Endothelial cell of hepatic sinusoid (primary cell): Measurements from ENCODE around the gene RAB11FIP4.

ENCODE experiments used
- in situ Hi-C: cut with HindIII; loops from 2 replicates; pipeline ENCODE4 v1.10.0; 2017; ENCODE audit warnings: low sequenced_read_pairs

RAB11FIP4 gene

GRCh38 chr17:31494259-31495021, 103.0 kb downstream of the RAB11FIP4 start:
- in situ Hi-C loops: loop anchor here (5.0 kb wide), 1 partner anchor 57 kb away; no protein-coding TSS in a partner anchor

DNA sequence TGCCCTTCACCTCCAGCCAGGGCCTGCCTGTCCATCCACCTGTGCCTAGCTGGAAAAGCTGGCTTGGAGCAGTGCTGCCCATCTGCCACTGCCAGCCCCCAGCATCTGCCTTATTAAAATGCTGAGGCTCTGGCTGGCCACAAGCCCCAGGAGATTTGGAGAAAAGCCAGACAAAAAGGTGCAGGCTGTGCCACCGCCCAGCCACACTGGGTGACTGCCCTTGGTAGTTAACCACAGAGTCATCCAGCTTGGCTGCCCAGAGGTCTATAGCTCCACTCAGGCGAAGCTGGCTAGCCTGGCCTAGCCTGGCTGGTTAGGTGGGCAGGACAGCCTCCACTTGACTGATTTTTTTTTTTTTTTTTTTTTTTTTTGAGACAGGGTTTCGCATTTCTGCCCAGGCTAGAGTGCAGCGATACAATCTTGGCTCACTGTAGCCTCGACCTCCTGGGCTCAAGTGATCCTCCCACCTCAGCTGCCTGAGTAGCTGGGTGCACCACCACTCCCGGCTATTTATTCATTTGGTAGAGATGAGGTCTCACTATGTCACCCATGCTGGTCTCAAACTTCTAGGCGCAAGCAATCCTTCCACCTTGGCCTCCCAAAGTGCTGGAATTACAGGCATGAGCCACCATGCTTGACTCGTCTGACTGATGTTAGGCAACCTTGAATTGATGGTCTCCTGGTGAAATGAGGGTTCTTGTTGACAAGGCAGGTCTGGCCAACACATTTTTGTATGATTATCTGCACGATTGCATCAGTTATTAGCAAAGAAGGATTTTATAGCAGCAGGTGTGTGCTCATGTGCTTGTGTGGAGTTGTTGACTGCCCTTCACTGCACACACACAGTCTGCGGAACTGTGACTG, 103.8 kb downstream of the RAB11FIP4 start:
- in situ Hi-C loops: loop anchor here (5.0 kb wide), 1 partner anchor 58 kb away; no protein-coding TSS in a partner anchor

DNA sequence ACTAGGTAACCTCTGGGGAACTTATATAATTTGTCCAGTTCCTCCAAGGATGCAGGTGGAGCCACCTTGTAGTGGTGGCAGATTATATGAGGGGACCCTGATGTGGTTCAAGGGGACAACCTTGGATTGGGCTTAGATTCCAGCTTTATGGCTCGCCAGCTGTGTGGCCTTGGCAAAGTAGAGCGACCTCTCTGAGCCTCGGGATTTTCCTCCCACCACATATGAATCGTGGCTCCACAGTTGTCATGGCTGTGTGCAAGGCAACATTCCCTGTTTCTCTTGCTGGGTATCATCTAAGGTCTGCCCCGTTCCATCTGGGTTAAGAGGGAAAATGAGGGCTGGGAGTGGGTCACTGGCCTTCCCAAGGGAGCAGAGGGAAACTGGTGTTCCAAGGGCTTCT, 104.6 kb downstream of the RAB11FIP4 start:
- in situ Hi-C loops: loop anchor here (5.0 kb wide), 1 partner anchor 59 kb away; no protein-coding TSS in a partner anchor

DNA sequence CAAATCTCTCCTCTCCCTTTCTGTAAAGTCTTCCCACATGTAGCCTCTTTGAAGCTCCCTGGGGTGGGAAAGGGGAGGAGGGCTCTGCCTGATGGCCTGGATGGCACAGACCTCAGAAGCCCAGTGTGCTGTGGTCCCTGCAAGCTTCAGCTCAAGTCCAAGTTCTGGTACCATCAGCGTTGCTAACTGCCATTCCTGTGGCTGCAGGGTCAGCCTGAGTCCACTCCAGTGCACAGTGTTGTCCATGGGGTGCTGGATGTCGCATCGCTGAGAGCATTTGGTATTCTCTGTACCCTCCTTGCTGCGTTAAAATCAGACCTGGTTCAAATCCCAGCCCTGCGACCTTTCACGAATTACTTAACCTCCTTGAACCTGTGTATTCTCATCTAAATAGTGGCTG, 105.1 kb downstream of the RAB11FIP4 start:
- in situ Hi-C loops: loop anchor here (5.0 kb wide), 1 partner anchor 59 kb away; no protein-coding TSS in a partner anchor

DNA sequence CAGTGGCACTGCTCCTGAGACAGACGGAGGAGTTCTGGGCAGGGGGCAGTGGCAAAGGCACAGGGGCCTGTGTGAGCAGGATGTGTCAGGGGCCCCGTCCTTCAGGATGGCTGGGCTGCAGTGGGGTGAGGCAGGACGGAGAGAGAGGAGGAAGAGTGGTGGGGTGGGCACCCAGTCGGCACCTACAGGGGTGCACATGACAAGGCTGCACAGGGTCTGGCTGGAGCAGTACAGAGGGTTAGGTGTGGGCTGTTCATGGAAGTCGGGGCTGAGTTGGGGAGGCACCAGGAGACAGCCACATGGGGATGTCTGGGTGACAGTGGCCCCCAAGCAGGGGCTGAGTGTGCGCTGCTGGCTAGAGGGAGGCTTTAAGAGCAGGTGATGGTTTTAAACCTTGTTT, 106.0 kb downstream of the RAB11FIP4 start:
- in situ Hi-C loops: loop anchor here (5.0 kb wide), 1 partner anchor 60 kb away; no protein-coding TSS in a partner anchor

DNA sequence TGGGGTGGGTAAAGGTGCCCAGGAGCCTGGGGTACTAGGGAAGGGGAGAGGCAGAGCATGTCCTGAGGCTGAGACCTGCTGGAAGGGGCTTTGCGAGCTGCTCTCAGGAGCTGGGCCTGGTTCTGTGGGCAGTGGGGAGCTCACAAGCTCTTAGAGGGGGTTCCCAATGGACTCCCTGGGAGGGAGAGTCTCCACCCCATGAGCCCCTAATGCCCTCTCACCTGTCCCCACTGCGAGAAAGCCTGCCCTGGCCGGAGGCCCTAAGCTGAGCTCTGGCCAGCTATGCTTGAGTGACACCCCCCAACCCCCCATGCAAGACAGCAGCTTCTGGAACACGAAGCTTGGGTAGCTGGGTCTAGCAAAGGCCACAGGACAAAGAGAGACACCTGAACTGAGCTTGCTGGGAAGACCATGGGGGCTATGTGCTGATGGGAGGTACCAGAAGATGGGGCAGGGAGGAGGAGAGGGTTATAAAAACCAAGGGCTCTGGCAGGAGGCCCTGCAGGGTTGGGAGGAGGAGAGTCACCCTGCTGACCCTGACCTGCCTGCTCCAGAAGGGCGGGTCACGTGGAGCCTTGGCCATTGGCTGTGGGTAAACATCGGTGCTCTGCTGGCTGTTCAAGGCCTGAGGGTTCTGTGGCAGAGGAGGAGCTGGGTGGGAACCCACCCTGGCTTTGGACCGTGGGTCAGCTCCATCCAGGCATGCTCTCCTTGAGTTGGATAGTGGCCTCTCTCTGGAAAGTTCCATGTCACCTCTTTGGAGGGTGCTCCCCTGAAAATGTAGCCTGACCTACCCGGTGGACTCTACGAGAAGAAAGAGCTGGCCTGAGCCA, 106.7 kb downstream of the RAB11FIP4 start:
- in situ Hi-C loops: loop anchor here (5.0 kb wide), 1 partner anchor 61 kb away; no protein-coding TSS in a partner anchor

- in situ Hi-C loops: loop anchor here (5.0 kb wide), 1 partner anchor 63 kb away; no protein-coding TSS in a partner anchor
Observed at GRCh38 chr17:31499771-31500554, 108.5 kb downstream of the RAB11FIP4 start.

DNA sequence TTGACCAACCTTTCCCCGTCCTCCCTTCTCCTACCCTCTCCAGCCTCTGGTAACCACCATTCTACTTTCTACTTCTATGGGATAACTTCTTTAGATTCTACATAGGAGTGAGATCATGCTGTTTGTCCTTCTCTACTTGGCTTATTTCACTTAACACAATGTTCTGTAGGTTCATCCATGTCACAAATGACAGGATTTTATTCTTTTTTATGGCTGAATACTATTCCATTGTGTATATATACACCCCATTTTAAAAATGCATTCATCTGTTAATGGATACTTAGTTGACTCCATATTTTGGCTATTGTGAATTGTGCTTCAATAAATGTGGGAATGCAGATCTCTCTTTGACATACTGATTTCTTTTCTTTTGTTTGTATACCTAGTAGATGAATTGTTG, 115.0 kb downstream of the RAB11FIP4 start:
- in situ Hi-C loops: no loop called here

- in situ Hi-C loops: no loop called here
Observed at GRCh38 chr17:31508288-31509094, 117.0 kb downstream of the RAB11FIP4 start.

DNA sequence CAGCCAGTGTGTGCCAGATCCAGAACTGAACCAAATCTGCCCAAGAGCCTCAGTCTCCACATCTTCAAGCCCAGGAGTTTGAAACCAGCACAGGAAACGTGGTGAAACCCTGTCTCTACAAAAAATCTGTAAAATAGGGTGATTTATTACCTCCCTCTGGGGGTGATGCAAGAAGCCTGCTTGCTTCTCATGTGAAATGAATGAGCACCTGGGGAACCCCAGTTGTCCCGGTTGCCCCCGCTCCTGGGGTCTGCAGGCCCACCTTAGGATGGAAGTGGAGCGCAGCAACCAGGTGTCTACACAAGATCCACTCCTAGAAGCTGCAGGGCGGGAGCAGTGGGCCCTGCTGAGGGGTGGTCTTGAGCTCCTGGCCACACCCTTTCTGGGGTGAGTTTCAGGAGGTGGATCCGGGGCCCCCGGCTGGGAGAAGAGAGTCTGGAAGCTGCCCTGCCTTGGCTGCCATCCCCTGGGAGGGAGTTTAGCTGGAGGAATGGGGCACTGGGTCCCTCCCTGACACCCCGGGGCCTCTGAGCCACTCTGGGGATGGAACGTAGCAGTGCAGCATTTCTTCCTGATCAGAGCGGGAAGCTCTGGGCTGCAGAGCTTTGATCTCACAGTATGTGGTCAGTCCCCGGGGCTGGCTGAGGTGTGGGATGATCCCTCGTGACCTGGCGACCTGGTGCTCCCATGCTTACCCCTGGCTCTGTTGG, 117.8 kb downstream of the RAB11FIP4 start:
- in situ Hi-C loops: no loop called here

DNA sequence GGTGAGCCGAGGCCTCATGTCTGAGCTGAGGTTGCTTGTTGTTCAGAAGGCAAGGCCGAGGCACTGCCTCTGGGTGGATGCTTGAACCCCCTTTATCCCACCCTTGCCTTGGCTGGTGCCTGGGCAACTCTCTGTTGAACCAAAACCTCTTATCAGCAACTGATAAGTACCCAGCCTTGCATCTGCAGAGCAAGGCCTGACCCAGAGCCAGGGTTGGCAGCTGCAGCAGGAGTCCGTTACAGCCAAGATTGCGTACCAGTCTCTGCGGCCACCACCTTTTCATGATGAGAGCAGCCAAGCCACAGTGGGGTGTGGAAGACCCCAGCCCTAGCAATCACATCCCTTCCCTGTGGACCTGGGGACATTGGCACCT, 118.3 kb downstream of the RAB11FIP4 start:
- in situ Hi-C loops: no loop called here

DNA sequence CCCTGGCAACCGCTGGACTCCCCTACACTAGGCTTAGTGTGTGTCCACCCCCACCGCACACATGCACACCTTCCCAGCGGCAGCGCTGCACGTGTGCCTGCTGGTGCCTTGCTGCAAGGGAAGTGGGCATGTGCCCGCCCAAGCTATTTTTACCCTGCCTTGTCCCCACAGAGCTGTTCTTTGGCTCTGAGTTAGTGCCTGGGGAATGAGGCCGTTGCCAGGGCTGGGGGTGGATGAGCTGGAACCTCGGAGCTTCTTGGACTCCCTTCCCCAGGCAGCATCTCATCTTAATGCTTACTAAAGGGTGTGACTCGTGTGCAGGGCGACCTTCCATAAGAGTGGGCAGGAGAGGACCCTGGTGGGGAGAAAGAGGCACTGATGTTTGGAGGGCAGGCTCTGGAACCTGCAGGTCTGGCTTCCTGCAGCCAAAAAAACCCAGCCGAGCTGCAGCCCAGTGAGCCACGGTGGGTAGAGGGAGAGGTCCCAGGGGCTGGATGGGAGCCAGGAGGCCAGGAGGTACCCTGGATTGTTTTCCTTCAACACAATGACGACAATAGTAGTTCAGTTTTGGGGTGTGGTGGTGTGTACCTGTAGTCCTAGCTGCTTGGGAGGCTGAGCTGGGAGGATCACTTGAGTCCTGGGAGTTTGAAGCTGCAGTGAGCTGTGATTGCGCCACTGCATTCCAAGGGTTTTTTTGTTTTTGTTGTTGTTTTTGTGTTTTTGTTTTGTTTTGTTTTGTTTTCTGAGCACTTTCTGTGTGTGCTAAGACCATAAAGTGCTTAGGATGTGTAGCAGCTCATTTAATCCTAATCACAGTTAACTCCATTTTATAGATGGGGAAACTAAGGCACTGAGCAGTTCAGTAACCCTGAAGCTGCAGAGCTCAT, 119.1 kb downstream of the RAB11FIP4 start:
- in situ Hi-C loops: no loop called here

DNA sequence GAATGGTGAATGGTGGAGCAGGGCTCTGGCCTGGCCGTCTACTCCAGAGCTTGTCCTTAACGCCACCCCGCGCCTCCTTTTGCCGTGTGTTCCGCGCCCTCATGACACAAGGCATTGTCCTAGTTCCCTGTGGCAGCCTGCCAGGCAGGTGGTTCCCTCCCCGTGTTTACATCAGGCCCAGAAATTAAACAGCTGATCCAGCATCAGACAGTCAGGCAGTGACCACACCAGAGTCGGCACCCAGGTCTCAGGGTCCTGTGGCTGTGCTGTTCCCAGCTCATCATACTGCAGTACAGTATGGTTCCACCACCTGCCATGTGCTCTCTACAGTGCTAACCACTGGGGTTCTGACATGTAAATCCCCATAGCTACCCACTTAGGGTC, 119.7 kb downstream of the RAB11FIP4 start:
- in situ Hi-C loops: no loop called here

DNA sequence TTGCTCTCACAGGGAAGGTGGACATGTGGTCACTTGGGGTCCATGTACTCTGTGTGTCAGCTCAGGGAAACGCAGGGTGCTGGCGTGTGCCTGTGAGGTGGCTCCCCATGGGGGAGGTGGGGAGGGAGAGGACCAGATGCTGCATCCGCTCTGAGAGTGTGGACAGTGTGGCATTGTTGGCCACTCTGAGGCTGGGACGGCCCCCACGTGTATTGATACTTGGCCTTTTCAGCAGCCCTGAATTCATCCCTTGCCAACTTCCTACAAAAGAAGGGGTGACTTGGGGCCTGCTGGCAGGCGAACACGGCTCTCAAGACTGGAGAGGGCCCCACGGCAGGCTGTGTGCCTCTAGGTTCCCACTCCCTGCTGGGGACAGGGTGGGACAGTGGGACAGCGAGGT, 120.1 kb downstream of the RAB11FIP4 start:
- in situ Hi-C loops: no loop called here

- in situ Hi-C loops: no loop called here
Observed at GRCh38 chr17:31512104-31512740, 120.7 kb downstream of the RAB11FIP4 start.

DNA sequence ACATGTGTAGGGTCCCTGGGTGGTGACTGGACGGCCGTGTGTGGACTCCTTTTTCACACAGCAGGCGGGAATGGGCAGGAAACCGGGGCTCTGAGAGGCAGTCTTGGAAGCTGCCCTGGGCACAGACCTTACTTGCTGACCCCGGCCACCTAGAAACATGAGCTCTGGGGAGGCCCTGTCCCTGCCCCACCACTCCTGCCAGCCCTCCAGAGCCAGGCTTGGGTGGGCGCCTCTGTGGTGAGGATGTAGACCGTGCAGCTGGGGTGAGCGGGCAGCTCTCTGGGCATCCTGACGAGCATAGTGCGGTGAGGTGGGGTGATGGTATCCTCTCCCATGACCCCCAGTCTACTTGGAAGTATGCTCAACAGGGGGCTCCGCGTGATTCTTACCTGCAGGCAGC, 121.3 kb downstream of the RAB11FIP4 start:
- in situ Hi-C loops: no loop called here
